Left kidney (tissue), 2 donors: ENCODE measurements around the gene PSMD12. TPM values are rescaled to one million over a fixed set of nuclear protein-coding genes. Genes with fewer than 3 reads are reported as not detected.
"Not testable (repeated sequence)": the region's sequence is repeated elsewhere in the genome, so short reads cannot be mapped to it uniquely, and the experiment has no call there.

Experiments used
- DNase-seq: peaks from one replicate; pipeline ENCODE4 v3.0.0-alpha.2; 2013
- polyA plus RNA-seq: library from polyadenylated mRNA; unstranded; fragments of 120-200 nt; gene quantifications from one replicate; pipeline ENCODE4 v1.2.1, GENCODE V29; 2013; ENCODE audit not compliant: insufficient read length

PSMD12 gene
- polyA plus RNA-seq, 1 donor: 53.3 TPM

GRCh38 chr17:67359960-67360791 lies 6.2 kb downstream of the PSMD12 start:
- no peak for DNase-seq

GRCh38 chr17:67358612-67359011 lies 7.8 kb downstream of the PSMD12 start:
- DNase-seq: no peak

GRCh38 chr17:67353929-67354574 lies 12.3 kb downstream of the PSMD12 start:
- DNase-seq: no peak

- no peak for DNase-seq
Measured at GRCh38 chr17:67353161-67353560, 13.2 kb downstream of the PSMD12 start.

GRCh38 chr17:67349420-67349819 lies 17.0 kb downstream of the PSMD12 start:
- no peak for DNase-seq

GRCh38 chr17:67347826-67348225 lies 18.6 kb downstream of the PSMD12 start:
- no peak for DNase-seq

GRCh38 chr17:67343237-67343636 lies 23.1 kb downstream of the PSMD12 start:
- DNase-seq: no peak

- DNase-seq: not testable (repeated sequence)
Measured at GRCh38 chr17:67338353-67338752, 28.0 kb downstream of the PSMD12 start.

- DNase-seq: no peak
Measured at GRCh38 chr17:67336859-67337258, 29.5 kb downstream of the PSMD12 start.

- no peak for DNase-seq
Measured at GRCh38 chr17:67335245-67335835, 31.0 kb downstream of the PSMD12 start.

GRCh38 chr17:67332162-67332508 lies 34.2 kb downstream of the PSMD12 start:
- DNase-seq: not testable (repeated sequence)

GRCh38 chr17:67331381-67332161 lies 34.8 kb downstream of the PSMD12 start:
- not testable (repeated sequence) for DNase-seq

GRCh38 chr17:67328026-67328425 lies 38.4 kb downstream of the PSMD12 start:
- DNase-seq: no peak

GRCh38 chr17:67326959-67327745 lies 39.2 kb downstream of the PSMD12 start:
- not testable (repeated sequence) for DNase-seq

- no peak for DNase-seq
Measured at GRCh38 chr17:67326440-67326839, 39.9 kb downstream of the PSMD12 start.

- no peak for DNase-seq
Measured at GRCh38 chr17:67324330-67324729, 42.0 kb downstream of the PSMD12 start.

- no peak for DNase-seq
Measured at GRCh38 chr17:67323445-67323844, 42.9 kb downstream of the PSMD12 start.

GRCh38 chr17:67322042-67322787 lies 44.2 kb downstream of the PSMD12 start:
- no peak for DNase-seq

GRCh38 chr17:67321486-67321885 lies 44.9 kb downstream of the PSMD12 start:
- DNase-seq: not testable (repeated sequence)

- DNase-seq: no peak
Measured at GRCh38 chr17:67316781-67317180, 49.6 kb downstream of the PSMD12 start.

GRCh38 chr17:67315865-67316264 lies 50.5 kb downstream of the PSMD12 start:
- no peak for DNase-seq
